GM18505 (cell line): ENCODE data around the gene SPPL2C.

Experiments used
- ATAC-seq: cut with Tn5 transposase; IDR thresholded peaks from one replicate; pipeline ENCODE4 v1.9.1; 2021; ENCODE audit not compliant: unreplicated experiment
- POLR2A ChIP-seq: IDR thresholded peaks from 4 replicates; pipeline ENCODE4 v1.6.1; 2011; ENCODE audit warnings: borderline replicate concordance; ENCODE audit not compliant: insufficient read depth, insufficient read length; ENCODE audit errors: extremely low read depth

SPPL2C gene

GRCh38 chr17:45844695-45845375, at the start of gene SPPL2C:
SPPL2C (plus strand) TSS chr17:45844881; CDS start chr17:45844907, 26 bp downstream.
- no peak for ATAC-seq
- TF ChIP-seq POLR2A: no peak

- no peak for ATAC-seq
- no peak for TF ChIP-seq POLR2A
Measured at GRCh38 chr17:45800816-45801215, 43.9 kb upstream of the SPPL2C start.

- no peak for TF ChIP-seq POLR2A
- no peak for ATAC-seq
Measured at GRCh38 chr17:45801421-45801820, 43.3 kb upstream of the SPPL2C start.

DNA sequence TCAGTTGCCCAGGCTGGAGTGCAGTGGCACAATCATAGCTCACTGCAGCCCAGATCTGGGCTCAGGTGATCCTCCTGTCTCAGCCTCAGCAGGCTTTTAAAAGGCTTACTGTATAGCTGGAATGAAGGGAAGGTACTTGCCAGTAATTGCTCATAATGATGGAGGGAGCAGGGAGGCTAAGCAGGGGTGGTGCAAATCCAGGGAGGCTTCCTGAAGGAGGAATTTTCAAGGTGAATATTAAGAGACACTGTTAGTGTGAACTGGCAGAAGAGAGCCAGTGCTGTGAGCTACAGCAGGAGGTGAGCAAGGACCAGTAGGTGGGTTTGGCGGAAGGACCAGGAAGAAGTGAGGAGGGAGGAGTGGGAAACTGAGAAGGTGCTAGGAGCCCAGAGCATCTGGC, 35.8 kb upstream of the SPPL2C start:
- TF ChIP-seq POLR2A: no peak
- ATAC-seq: no peak

DNA sequence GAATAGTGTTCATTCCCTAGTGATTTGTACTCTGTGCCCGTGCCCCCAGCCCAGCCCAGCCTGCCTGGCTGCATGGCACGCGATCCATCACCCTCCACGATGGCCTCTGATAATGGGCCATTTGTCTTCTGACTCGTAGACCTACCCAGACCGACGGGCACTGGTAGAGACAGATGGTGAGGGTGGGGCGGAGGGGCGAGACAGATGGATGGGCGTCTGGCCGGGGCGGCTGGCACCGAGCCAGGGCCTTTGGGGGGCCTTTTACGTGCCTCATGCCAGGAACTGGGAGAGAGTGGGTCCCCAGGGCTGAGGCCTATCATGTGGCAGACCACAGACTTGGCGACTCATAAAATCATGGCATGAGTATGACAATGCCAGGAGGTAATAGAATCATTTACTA, 35.2 kb upstream of the SPPL2C start:
- TF ChIP-seq POLR2A: no peak
- ATAC-seq: no peak

DNA sequence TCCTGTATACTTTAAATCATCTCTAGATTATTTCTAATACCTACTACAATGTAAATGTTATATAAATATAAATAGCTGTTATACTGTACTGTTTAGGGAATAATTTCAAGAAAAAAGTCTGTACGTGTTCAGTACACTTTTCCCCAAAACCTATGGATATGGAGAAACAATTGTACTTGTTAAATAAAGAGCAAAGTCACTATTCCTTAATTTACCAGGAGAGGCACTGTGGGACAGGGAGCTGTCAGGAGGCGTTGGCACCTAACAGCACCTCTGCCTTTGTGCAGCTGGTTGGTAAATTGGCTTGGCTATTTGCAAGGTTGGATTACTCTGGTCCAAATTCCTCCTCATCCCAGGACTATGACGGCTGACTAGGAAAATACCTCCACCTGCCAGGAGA, 32.6 kb upstream of the SPPL2C start:
- no peak for TF ChIP-seq POLR2A
- no peak for ATAC-seq

DNA sequence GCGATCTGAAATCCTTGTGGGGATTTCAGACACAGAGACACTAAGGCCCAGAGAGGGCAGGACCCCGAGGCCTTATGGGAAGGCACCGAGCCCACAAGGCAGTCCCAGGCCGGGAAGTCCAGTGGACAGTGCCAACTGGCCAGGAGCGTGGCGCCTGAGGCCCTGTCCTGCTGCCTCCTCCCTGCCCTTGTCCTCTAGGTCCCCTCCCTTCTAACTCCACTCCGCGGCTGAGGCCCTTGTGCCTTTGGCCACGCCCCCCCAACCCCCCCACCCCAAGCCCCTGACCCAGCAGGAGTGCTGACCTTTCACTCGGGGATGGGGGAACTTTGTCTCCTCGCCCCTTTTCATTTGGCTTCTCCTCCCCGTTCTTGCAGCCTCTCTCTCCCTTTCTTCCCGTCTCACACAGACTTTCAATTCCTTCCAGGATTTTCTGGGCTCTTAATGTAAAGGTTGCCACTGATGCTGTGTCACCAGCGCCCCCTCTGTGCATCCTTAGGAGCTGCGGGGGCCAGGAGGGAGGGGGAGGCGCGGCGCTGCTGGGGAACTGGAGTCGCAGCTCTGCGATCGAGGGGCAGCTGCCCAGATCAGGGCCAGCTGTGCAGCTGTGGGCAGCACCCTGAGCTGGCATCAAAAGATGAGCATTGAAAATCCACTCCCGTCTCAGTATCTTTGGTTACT, 31.5 kb upstream of the SPPL2C start:
- ATAC-seq: no peak
- no peak for TF ChIP-seq POLR2A

DNA sequence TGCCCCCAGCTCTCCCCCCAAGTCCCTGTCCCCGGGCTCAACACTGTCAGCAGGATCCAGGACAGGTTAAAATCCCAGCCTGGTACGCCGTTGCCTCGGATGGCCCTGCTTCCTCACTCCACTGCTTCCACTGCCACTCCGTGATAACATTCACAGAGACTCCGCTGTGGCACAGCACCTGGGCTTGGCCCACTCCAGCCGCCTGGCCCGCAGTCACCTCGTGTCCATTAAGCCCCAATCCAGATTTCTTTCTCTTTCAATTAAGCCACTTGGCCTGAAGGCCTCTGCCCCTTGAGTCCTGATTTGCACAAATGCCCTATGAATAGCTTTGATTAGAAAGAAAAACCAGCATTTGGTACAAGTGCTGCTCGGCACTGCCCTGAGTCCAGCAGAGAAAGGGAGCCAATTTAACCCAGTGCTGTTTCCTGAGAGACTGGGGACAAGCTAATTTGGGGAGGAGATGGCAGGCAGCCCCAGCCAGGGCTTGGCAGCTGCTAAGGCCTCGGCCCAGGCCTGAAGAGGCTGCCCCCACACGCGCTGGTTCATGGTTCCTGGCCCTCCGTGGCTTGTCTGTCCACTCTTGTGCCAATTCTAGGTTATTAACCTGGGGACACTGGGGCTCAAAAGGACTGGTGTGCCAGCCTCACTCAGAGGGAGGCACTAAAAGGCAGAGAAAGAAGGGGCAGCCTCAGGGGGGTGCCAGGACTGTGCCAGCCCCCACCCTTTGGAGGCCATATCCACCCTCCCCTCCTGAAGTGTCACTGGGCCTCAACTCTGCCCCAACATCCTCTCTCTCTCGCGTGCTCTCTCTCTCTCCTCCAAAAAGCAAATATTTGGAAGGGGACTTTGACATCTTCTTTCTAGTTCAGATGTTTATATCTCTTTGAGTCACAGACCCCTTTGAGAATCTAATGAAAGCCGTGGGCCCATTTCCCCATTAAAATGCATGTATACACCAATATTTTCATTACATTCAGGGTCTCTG, 29.8 kb upstream of the SPPL2C start:
- no peak for ATAC-seq
- no peak for TF ChIP-seq POLR2A

DNA sequence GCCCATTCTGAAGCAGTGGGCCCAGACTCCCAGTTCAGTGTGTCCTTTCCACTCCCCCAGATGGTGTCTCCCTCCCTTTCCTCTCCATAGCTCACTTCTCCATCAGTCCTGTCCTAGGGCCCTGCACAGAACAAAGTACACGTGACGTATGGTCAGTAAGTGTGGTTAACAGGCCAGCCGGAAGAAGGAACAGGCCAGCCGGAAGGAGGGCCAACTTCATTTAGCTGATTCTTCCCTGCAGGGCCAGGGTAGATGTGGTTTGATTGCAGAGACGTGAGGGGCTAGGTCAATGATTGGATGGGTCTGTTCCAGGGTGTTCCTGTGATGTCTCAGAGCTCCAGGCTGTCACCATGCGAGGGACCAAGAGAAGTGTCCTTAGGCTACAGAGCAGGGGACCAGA, 28.9 kb upstream of the SPPL2C start:
- TF ChIP-seq POLR2A: no peak
- ATAC-seq: no peak

DNA sequence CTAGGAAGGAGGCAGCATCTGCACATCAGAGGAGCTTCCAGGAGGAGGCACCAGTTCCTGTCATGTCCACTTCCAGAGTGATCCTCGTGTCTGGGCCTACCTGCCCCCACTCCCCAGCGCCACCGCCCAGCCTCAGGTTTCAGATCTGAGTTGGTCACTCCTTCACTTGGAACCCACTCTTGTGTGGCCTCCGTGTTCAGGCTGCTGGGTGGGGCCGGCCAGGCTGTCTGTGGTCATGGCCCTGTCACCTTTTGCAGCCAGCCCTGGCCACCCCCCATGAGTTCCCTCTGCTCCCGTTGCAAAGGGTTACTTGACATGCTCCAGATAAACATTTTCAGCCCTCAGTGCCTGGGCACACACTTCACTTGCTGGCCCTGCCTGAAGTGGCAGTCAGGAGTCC, 26.6 kb upstream of the SPPL2C start:
- no peak for ATAC-seq
- TF ChIP-seq POLR2A: no peak

DNA sequence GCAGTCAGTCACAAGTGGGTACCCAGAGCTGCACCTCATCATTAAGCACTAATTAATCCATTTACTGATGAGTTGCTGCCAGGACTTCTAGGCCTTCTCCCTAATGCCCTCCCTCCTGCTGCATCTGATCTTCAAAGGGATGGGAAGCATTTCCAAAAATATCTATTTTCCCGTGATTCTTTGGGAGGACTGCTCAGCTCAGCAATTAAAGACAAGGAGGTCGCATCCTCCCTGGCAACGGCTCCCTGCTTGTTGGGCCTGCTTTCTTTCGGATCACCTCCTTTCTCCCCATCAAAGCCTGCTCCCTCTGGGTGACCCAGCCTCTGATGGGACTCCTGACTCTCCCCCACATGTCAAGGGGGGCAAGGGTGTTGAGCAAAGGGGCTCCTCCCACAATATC, 26.0 kb upstream of the SPPL2C start:
- no peak for TF ChIP-seq POLR2A
- ATAC-seq: no peak

GRCh38 chr17:45819632-45820031, 25.0 kb upstream of the SPPL2C start:
- TF ChIP-seq POLR2A: no peak
- no peak for ATAC-seq

GRCh38 chr17:45820052-45820780, 24.5 kb upstream of the SPPL2C start:
- no peak for TF ChIP-seq POLR2A
- ATAC-seq: no peak

GRCh38 chr17:45821147-45821546, 23.5 kb upstream of the SPPL2C start:
- ATAC-seq: no peak

DNA sequence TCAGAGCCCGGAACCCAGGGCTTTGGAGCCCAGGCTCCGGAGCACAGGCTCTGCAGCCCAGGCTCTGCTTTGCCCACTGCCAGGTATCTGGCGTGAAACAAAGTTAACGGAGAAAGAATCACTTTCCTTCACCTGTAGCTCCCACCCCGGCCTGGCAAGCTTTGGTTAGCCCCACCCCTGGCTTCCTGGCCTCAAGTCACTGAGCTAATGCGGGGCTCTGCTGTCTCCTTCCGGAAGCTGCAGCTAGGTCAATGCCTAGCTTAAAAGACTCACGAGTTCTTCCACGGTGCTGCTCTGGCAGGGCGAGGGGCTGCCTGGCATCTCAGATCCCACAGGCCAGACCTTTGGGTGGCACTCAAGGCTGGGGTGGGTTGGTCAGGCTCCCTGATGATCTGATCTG, 21.1 kb upstream of the SPPL2C start:
- no peak for TF ChIP-seq POLR2A
- no peak for ATAC-seq

More at GRCh38 chr17:45821147-45821546, 23.5 kb upstream of the SPPL2C start:
- TF ChIP-seq POLR2A: no peak
